ENCODE data around the gene ZDHHC11B.
"Not testable (repeated sequence)": the region's sequence is repeated elsewhere in the genome, so short reads cannot be mapped to it uniquely, and the experiment has no call there.

DNA sequence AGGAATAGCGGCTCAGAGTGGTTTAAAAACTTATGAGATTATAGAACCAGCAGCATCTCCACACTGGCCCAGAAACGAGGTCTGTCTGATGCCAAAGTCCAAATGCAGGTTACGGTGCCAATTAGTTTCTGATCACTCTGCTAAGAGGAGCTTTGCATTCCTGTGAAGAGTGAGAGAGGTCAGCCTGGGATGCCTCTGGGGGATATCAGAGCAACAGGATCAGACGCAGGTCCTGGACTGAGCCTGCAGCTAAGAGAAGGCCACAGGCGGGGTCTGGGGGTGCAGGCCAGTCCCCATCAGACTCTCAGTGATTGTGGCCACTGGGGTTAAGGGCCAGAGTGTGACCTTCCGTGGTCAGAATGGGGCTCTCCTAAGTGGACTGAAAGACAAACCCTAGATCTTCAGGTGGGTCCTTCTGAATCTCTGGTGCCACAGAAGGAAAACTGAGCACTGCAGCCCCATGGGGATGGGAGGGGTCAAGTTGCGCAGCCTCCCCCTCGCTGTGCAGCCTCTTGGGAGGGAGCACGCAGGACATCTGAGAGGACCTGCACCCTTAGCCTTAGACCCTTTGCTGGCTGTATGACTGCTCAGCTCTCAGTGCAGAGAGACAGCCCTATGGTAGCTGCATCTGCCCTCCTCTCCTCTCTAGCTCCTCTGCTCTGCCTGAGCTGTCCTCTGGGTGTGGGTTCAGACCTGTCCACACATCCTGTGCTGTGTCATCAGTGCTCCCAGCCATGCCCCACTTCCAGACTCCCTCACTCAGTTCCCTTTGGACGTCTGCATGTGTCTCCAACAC, 23.4 kb upstream of the ZDHHC11B start:
- TF ChIP-seq, protein P1, sequence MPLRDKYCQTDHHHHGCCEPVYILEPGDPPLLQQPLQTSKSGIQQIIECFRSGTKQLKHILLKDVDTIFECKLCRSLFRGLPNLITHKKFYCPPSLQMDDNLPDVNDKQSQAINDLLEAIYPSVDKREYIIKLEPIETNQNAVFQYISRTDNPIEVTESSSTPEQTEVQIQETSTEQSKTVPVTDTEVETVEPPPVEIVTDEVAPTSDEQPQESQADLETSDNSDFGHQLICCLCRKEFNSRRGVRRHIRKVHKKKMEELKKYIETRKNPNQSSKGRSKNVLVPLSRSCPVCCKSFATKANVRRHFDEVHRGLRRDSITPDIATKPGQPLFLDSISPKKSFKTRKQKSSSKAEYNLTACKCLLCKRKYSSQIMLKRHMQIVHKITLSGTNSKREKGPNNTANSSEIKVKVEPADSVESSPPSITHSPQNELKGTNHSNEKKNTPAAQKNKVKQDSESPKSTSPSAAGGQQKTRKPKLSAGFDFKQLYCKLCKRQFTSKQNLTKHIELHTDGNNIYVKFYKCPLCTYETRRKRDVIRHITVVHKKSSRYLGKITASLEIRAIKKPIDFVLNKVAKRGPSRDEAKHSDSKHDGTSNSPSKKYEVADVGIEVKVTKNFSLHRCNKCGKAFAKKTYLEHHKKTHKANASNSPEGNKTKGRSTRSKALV (CRISPR knock-in tag; IDR thresholded peaks at IDR 0.05): not testable (repeated sequence)
- not testable (repeated sequence) for TF ChIP-seq EZH2 (conservative IDR thresholded peaks at IDR 0.05; ENCODE audit: low read depth, low read length); NBN (conservative IDR thresholded peaks at IDR 0.05); TCF12 (IDR thresholded peaks at IDR 0.05); TCF12 (CRISPR knock-in tag; IDR thresholded peaks at IDR 0.05)
- TF ChIP-seq, protein P2, sequence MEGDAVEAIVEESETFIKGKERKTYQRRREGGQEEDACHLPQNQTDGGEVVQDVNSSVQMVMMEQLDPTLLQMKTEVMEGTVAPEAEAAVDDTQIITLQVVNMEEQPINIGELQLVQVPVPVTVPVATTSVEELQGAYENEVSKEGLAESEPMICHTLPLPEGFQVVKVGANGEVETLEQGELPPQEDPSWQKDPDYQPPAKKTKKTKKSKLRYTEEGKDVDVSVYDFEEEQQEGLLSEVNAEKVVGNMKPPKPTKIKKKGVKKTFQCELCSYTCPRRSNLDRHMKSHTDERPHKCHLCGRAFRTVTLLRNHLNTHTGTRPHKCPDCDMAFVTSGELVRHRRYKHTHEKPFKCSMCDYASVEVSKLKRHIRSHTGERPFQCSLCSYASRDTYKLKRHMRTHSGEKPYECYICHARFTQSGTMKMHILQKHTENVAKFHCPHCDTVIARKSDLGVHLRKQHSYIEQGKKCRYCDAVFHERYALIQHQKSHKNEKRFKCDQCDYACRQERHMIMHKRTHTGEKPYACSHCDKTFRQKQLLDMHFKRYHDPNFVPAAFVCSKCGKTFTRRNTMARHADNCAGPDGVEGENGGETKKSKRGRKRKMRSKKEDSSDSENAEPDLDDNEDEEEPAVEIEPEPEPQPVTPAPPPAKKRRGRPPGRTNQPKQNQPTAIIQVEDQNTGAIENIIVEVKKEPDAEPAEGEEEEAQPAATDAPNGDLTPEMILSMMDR (CRISPR knock-in tag; IDR thresholded peaks at IDR 0.05): not testable (repeated sequence)
- TF ChIP-seq, protein P3, sequence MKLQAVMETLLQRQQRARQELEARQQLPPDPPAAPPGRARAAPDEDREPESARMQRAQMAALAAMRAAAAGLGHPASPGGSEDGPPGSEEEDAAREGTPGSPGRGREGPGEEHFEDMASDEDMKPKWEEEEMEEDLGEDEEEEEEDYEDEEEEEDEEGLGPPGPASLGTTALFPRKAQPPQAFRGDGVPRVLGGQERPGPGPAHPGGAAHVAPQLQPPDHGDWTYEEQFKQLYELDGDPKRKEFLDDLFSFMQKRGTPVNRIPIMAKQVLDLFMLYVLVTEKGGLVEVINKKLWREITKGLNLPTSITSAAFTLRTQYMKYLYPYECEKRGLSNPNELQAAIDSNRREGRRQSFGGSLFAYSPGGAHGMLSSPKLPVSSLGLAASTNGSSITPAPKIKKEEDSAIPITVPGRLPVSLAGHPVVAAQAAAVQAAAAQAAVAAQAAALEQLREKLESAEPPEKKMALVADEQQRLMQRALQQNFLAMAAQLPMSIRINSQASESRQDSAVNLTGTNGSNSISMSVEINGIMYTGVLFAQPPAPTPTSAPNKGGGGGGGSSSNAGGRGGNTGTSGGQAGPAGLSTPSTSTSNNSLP (IDR thresholded peaks at IDR 0.05; ENCODE audit: low read depth, low read length): not testable (repeated sequence)
